Thyroid gland (tissue), 4 donors: ENCODE data around the gene COMP.

Experiments
- CTCF ChIP-seq, 6 experiments: fragments of 200-600 bp in 3 of 6; fragments of 450-650 bp in 3 of 6; sonication (generic) in 3 of 6; IDR thresholded peaks; one replicate each; pipeline ENCODE4 v1.5.1; 2016 to 2019; ENCODE audit warnings: antibody characterized with exemption in 6 of 6, mild to moderate bottlenecking in 2 of 6, inconsistent platforms in 1 of 6, moderate library complexity in 1 of 6
- POLR2A ChIP-seq, 2 donors: fragments of 450-650 bp; IDR thresholded peaks; one replicate each; pipeline ENCODE4 v1.6.1; 2017; ENCODE audit warnings: antibody characterized with exemption in 2 of 2, mild to moderate bottlenecking in 2 of 2, moderate library complexity in 1 of 2

- no peak for TF ChIP-seq CTCF (IDR thresholded peaks at IDR 0.05)
- no peak for TF ChIP-seq POLR2A (IDR thresholded peaks at IDR 0.05)
Observed at GRCh38 chr19:18760440-18761383, 30.4 kb downstream of the COMP start.
